Ishikawa (cell line): ENCODE data around the gene INHBB.
A peak's percentile ranks its signal among the peaks of the same experiment; 100 is the strongest.

Experiments
- CREB1 ChIP-seq: IDR thresholded peaks from 2 replicates; pipeline ENCODE4 v1.6.1; 2012; ENCODE audit warnings: low read depth
- EP300 ChIP-seq: IDR thresholded peaks from 2 replicates; pipeline ENCODE4 v1.6.1; 2012; ENCODE audit warnings: borderline replicate concordance
- FOXM1 ChIP-seq: IDR thresholded peaks from 2 replicates; pipeline ENCODE4 v1.6.1; 2012; ENCODE audit warnings: low read depth, borderline replicate concordance
- NFIC ChIP-seq: IDR thresholded peaks from 2 replicates; pipeline ENCODE4 v1.6.1; 2012
- RAD21 ChIP-seq: IDR thresholded peaks from 2 replicates; pipeline ENCODE4 v1.6.1; 2012; ENCODE audit warnings: low read depth
- YY1 ChIP-seq: IDR thresholded peaks from 2 replicates; pipeline ENCODE4 v1.6.1; 2012; ENCODE audit warnings: low read depth
- TF ChIP-seq, protein P1 (sequence below): IDR thresholded peaks from 2 replicates; pipeline ENCODE4 v1.6.1; 2012
- TF ChIP-seq, protein P2 (sequence below): IDR thresholded peaks from 2 replicates; pipeline ENCODE4 v1.6.1; 2012; ENCODE audit warnings: low read depth, mild to moderate bottlenecking

DNA sequence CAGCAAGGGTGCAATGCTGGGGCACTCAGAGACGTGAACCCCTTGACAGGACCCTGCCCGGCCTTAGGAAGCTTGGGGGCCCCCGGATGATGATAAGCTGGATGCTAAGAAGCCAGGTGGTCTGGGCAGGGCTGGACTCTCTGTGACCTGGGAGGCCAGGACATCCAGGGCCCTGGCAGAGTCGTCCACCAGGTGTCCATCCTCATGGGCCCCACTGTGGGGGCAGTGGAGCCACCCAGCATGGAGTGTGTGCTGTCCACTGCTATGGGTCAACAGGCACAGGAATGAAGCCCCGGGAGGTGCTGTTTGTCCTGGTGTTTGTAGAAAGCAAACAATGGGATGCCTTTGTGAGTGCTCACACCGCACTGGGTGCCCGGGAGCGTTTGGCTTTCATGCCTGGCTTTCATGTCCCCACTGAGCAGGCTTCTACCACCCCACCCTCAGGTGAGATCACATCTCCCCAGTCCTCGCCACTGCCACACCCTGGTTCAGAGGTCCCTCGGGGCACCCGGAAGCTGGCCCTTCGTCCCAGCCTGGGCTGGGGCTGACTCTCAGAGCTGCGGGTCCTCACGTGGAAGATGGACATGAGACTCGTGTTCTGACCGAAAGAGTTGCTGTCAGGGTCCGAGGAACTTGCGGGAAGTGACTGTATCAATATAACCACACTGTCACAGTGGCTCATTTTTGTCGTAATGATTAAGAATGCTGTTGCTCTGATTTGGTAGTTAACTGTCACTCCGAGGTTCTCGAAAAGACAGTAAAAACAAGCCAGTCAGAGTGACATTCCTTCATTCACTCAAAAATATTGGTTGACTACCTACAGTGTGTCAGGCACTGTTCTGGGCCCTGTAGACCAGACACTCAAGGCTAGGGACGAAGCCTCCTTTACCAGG lies 53.3 kb downstream of the INHBB start:
- TF ChIP-seq, protein P1, sequence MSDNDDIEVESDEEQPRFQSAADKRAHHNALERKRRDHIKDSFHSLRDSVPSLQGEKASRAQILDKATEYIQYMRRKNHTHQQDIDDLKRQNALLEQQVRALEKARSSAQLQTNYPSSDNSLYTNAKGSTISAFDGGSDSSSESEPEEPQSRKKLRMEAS, result peak; percentile 51
- TF ChIP-seq RAD21 (peak; percentile 15; the same call in 1 of the 2 replicates), NFIC (peak; percentile 75), FOXM1 (peak; percentile 51; the same call in 1 of the 2 replicates), CREB1 (no peak), EP300 (peak; percentile 88), YY1 (peak; percentile 69)
- TF ChIP-seq, protein P2, sequence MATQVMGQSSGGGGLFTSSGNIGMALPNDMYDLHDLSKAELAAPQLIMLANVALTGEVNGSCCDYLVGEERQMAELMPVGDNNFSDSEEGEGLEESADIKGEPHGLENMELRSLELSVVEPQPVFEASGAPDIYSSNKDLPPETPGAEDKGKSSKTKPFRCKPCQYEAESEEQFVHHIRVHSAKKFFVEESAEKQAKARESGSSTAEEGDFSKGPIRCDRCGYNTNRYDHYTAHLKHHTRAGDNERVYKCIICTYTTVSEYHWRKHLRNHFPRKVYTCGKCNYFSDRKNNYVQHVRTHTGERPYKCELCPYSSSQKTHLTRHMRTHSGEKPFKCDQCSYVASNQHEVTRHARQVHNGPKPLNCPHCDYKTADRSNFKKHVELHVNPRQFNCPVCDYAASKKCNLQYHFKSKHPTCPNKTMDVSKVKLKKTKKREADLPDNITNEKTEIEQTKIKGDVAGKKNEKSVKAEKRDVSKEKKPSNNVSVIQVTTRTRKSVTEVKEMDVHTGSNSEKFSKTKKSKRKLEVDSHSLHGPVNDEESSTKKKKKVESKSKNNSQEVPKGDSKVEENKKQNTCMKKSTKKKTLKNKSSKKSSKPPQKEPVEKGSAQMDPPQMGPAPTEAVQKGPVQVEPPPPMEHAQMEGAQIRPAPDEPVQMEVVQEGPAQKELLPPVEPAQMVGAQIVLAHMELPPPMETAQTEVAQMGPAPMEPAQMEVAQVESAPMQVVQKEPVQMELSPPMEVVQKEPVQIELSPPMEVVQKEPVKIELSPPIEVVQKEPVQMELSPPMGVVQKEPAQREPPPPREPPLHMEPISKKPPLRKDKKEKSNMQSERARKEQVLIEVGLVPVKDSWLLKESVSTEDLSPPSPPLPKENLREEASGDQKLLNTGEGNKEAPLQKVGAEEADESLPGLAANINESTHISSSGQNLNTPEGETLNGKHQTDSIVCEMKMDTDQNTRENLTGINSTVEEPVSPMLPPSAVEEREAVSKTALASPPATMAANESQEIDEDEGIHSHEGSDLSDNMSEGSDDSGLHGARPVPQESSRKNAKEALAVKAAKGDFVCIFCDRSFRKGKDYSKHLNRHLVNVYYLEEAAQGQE, result peak; percentile 34; the same call in 1 of the 2 replicates
